ENCODE measurements around the gene RMND5B. TPM values are rescaled to one million over a fixed set of nuclear protein-coding genes. Genes with fewer than 3 reads are reported as not detected.

RMND5B gene
- total RNA-seq, 4 donors from 2014 or later: 22.9 to 37.5 (median 27.7) TPM

- DNase-seq (ENCODE audit: low spot score) (no peak), ATAC-seq (ENCODE audit: low FRiP score) (no peak)
- no peak for TF ChIP-seq CTCF (IDR thresholded peaks at IDR 0.05)
These were observed 10.8 kb upstream of the RMND5B start for GRCh38 chr5:178119915-178120606.

GRCh38 chr5:178120607-178121357 is 10.0 kb upstream of the RMND5B start:
- TF ChIP-seq CTCF (IDR thresholded peaks at IDR 0.05): no peak
- ATAC-seq (ENCODE audit: low FRiP score) (no peak), DNase-seq (ENCODE audit: low spot score) (no peak)

GRCh38 chr5:178121391-178122276 is 9.2 kb upstream of the RMND5B start:
- DNase-seq (ENCODE audit: low spot score) (no peak), ATAC-seq (ENCODE audit: low FRiP score) (no peak)
- no peak for TF ChIP-seq CTCF (IDR thresholded peaks at IDR 0.05)

- no peak for DNase-seq (ENCODE audit: low spot score)
- no peak for ATAC-seq (ENCODE audit: low FRiP score)
These were observed 8.5 kb upstream of the RMND5B start for GRCh38 chr5:178122346-178122745.

GRCh38 chr5:178123094-178123965 is 7.5 kb upstream of the RMND5B start:
- DNase-seq (ENCODE audit: low spot score): no peak
- no peak for TF ChIP-seq CTCF (IDR thresholded peaks at IDR 0.05)
- no peak for ATAC-seq (ENCODE audit: low FRiP score)

More at GRCh38 chr5:178122346-178122745, 8.5 kb upstream of the RMND5B start:
- TF ChIP-seq CTCF (IDR thresholded peaks at IDR 0.05): no peak

All from omental fat pad (tissue), 4 donors.